Effector memory CD8-positive, alpha-beta T cell (primary cell): ENCODE data around the gene PLXNA4.

ENCODE experiments used
- ATAC-seq: fragments of 150-1000 bp; cut with Tn5 transposase; replicated peaks from 2 replicates; pipeline ENCODE4 v1.10.0; 2021; ENCODE audit warnings: mild to moderate bottlenecking, moderate library complexity
- DNase-seq, 3 experiments: peaks; one replicate each; pipeline ENCODE4 v3.0.0; 2021
- H3K27ac Mint-ChIP-seq, 2 donors: one replicate each; pipeline ENCODE4 v1.8.0; 2022; ENCODE audit warnings: mild to moderate bottlenecking in 2 of 2, mixed read lengths in 2 of 2, moderate library complexity in 2 of 2
- H3K27me3 Mint-ChIP-seq, 2 donors: one replicate each; pipeline ENCODE4 v1.8.0; 2022; ENCODE audit warnings: mixed read lengths in 2 of 2
- H3K36me3 Mint-ChIP-seq: one replicate; pipeline ENCODE4 v1.8.0; 2022; ENCODE audit warnings: mild to moderate bottlenecking, moderate library complexity, mixed read lengths; ENCODE audit not compliant: insufficient read depth
- H3K4me1 Mint-ChIP-seq, 2 donors: one replicate each; pipeline ENCODE4 v1.8.0; 2022; ENCODE audit warnings: low read depth in 2 of 2, mixed read lengths in 2 of 2
- H3K4me3 Mint-ChIP-seq, 2 donors: one replicate each; pipeline ENCODE4 v1.8.0; 2022; ENCODE audit warnings: mild to moderate bottlenecking in 2 of 2, mixed read lengths in 2 of 2, moderate library complexity in 2 of 2
- H3K9me3 Mint-ChIP-seq, 2 donors: one replicate each; pipeline ENCODE4 v1.8.0; 2022; ENCODE audit warnings: mixed read lengths in 2 of 2

The PLXNA4 gene

GRCh38 chr7:132098327-132098726 is 477.9 kb downstream of the PLXNA4 start:
- ATAC-seq (no peak), DNase-seq (no peak)
- H3K27me3 Mint-ChIP-seq: peaks cover 15 to 23% of the 10 kb centered on the region in 2 donors
- peaks cover 0 to 7% of the 10 kb centered on the region in 2 donors for H3K9me3 Mint-ChIP-seq
- no peaks in the 10 kb centered on the region for H3K36me3 Mint-ChIP-seq
- no peak overlapping the region for H3K27ac Mint-ChIP-seq
- no peaks in the 10 kb centered on the region for H3K4me1 Mint-ChIP-seq
- no peak overlapping the region for H3K4me3 Mint-ChIP-seq

GRCh38 chr7:132097550-132098134 is 478.6 kb downstream of the PLXNA4 start:
- Mint-ChIP-seq H3K36me3 (no peaks in the 10 kb centered on the region), H3K27me3 (peaks cover 21 to 23% of the 10 kb centered on the region in 2 donors), H3K4me1 (no peaks in the 10 kb centered on the region), H3K27ac (no peak overlapping the region), H3K4me3 (no peak overlapping the region), H3K9me3 (peaks cover 0 to 7% of the 10 kb centered on the region in 2 donors)
- DNase-seq (no peak), ATAC-seq (no peak)

- Mint-ChIP-seq H3K4me1 (no peaks in the 10 kb centered on the region), H3K4me3 (no peak overlapping the region), H3K36me3 (no peaks in the 10 kb centered on the region), H3K27me3 (peaks cover 23 to 25% of the 10 kb centered on the region in 2 donors), H3K27ac (no peak overlapping the region), H3K9me3 (no peaks in the 10 kb centered on the region)
- DNase-seq (no peak), ATAC-seq (no peak)
Measured at GRCh38 chr7:132095111-132095765, 481.0 kb downstream of the PLXNA4 start.

GRCh38 chr7:132092106-132092505 is 484.2 kb downstream of the PLXNA4 start:
- Mint-ChIP-seq H3K9me3 (no peaks in the 10 kb centered on the region), H3K4me1 (no peaks in the 10 kb centered on the region), H3K27me3 (peaks cover 19 to 33% of the 10 kb centered on the region in 2 donors), H3K36me3 (no peaks in the 10 kb centered on the region), H3K27ac (no peak overlapping the region), H3K4me3 (no peak overlapping the region)
- no peak for ATAC-seq
- no peak for DNase-seq

GRCh38 chr7:132091706-132092105 is 484.6 kb downstream of the PLXNA4 start:
- H3K36me3 Mint-ChIP-seq: no peaks in the 10 kb centered on the region
- DNase-seq: no peak
- no peak overlapping the region for H3K4me3 Mint-ChIP-seq
- ATAC-seq: no peak
- peaks cover 15 to 34% of the 10 kb centered on the region in 2 donors for H3K27me3 Mint-ChIP-seq
- no peak overlapping the region for H3K27ac Mint-ChIP-seq
- no peaks in the 10 kb centered on the region for H3K9me3 Mint-ChIP-seq
- H3K4me1 Mint-ChIP-seq: no peaks in the 10 kb centered on the region

GRCh38 chr7:132090444-132090843 is 485.8 kb downstream of the PLXNA4 start:
- Mint-ChIP-seq H3K4me1 (no peaks in the 10 kb centered on the region), H3K4me3 (no peak overlapping the region), H3K27me3 (peaks cover 11 to 29% of the 10 kb centered on the region in 2 donors), H3K27ac (no peak overlapping the region), H3K36me3 (no peaks in the 10 kb centered on the region), H3K9me3 (no peaks in the 10 kb centered on the region)
- DNase-seq (no peak), ATAC-seq (no peak)

- no peak for ATAC-seq
- no peak overlapping the region for H3K27ac Mint-ChIP-seq
- H3K9me3 Mint-ChIP-seq: no peaks in the 10 kb centered on the region
- H3K4me3 Mint-ChIP-seq: no peak overlapping the region
- no peaks in the 10 kb centered on the region for H3K4me1 Mint-ChIP-seq
- DNase-seq: no peak
- H3K36me3 Mint-ChIP-seq: peaks cover 3% of the 10 kb centered on the region
- peaks cover 10 to 24% of the 10 kb centered on the region in 2 donors for H3K27me3 Mint-ChIP-seq
Measured at GRCh38 chr7:132089356-132089755, 486.9 kb downstream of the PLXNA4 start.

- peaks cover 19 to 30% of the 10 kb centered on the region in 2 donors for H3K27me3 Mint-ChIP-seq
- DNase-seq: no peak
- no peaks in the 10 kb centered on the region for H3K4me1 Mint-ChIP-seq
- peaks cover 3% of the 10 kb centered on the region for H3K36me3 Mint-ChIP-seq
- H3K4me3 Mint-ChIP-seq: no peak overlapping the region
- H3K27ac Mint-ChIP-seq: no peak overlapping the region
- ATAC-seq: no peak
- no peaks in the 10 kb centered on the region for H3K9me3 Mint-ChIP-seq
Measured at GRCh38 chr7:132087421-132087820, 488.8 kb downstream of the PLXNA4 start.

GRCh38 chr7:132084776-132085388 is 491.4 kb downstream of the PLXNA4 start:
- DNase-seq (no peak), ATAC-seq (no peak)
- Mint-ChIP-seq H3K4me3 (no peak overlapping the region), H3K4me1 (no peaks in the 10 kb centered on the region), H3K36me3 (peaks cover 3% of the 10 kb centered on the region), H3K27ac (no peak overlapping the region), H3K27me3 (peaks cover 28 to 50% of the 10 kb centered on the region in 2 donors), H3K9me3 (no peaks in the 10 kb centered on the region)

- no peak overlapping the region for H3K4me3 Mint-ChIP-seq
Measured at GRCh38 chr7:132083537-132084123, 492.6 kb downstream of the PLXNA4 start.

GRCh38 chr7:132083126-132083525 is 493.1 kb downstream of the PLXNA4 start:
- ATAC-seq (no peak), DNase-seq (no peak)
- H3K9me3 Mint-ChIP-seq: no peaks in the 10 kb centered on the region
- peaks cover 34 to 55% of the 10 kb centered on the region in 2 donors for H3K27me3 Mint-ChIP-seq
- no peak overlapping the region for H3K27ac Mint-ChIP-seq
- no peaks in the 10 kb centered on the region for H3K4me1 Mint-ChIP-seq
- H3K4me3 Mint-ChIP-seq: no peak overlapping the region
- H3K36me3 Mint-ChIP-seq: peaks cover 3% of the 10 kb centered on the region

More at GRCh38 chr7:132083537-132084123, 492.6 kb downstream of the PLXNA4 start:
- Mint-ChIP-seq H3K27me3 (peaks cover 33 to 55% of the 10 kb centered on the region in 2 donors), H3K27ac (no peak overlapping the region), H3K36me3 (peaks cover 3% of the 10 kb centered on the region), H3K9me3 (no peaks in the 10 kb centered on the region), H3K4me1 (no peaks in the 10 kb centered on the region)
- no peak for DNase-seq
- ATAC-seq: no peak

GRCh38 chr7:132082394-132082793 is 493.9 kb downstream of the PLXNA4 start:
- no peak overlapping the region for H3K4me3 Mint-ChIP-seq
- no peaks in the 10 kb centered on the region for H3K4me1 Mint-ChIP-seq
- ATAC-seq (no peak), DNase-seq (no peak)
- H3K9me3 Mint-ChIP-seq: no peaks in the 10 kb centered on the region
- no peak overlapping the region for H3K27ac Mint-ChIP-seq
- H3K27me3 Mint-ChIP-seq: peaks cover 42 to 55% of the 10 kb centered on the region in 2 donors
- H3K36me3 Mint-ChIP-seq: peaks cover 3% of the 10 kb centered on the region

GRCh38 chr7:132081686-132082085 is 494.6 kb downstream of the PLXNA4 start:
- H3K9me3 Mint-ChIP-seq: no peaks in the 10 kb centered on the region
- H3K36me3 Mint-ChIP-seq: peaks cover 3% of the 10 kb centered on the region
- ATAC-seq (no peak), DNase-seq (no peak)
- H3K4me1 Mint-ChIP-seq: no peaks in the 10 kb centered on the region
- no peak overlapping the region for H3K27ac Mint-ChIP-seq
- no peak overlapping the region for H3K4me3 Mint-ChIP-seq
- peaks cover 49 to 58% of the 10 kb centered on the region in 2 donors for H3K27me3 Mint-ChIP-seq
